K562 (cell line): ENCODE results near the gene UNC5B. TPM values are rescaled to one million over a fixed set of nuclear protein-coding genes. Genes with fewer than 3 reads are reported as not detected.
A peak's percentile ranks its signal among the peaks of the same experiment; 100 is the strongest.

Experiments
- CTCF ChIP-seq, 3 experiments: IDR thresholded peaks in 2 of 3; conservative IDR thresholded peaks in 1 of 3; 2 replicates each; pipeline ENCODE4 v1.5.1; 2011 to 2012; ENCODE audit warnings: low read length in 3 of 3, mild to moderate bottlenecking in 3 of 3, control low read depth in 2 of 3, improper control_type of control experiment in 1 of 3, inconsistent platforms in 1 of 3, low read depth in 1 of 3, mixed read lengths in 1 of 3, moderate library complexity in 1 of 3; ENCODE audit not compliant: insufficient read depth in 2 of 3
- DEAF1 ChIP-seq: fragments of 450-650 bp; formaldehyde crosslinking; IDR thresholded peaks from 2 replicates; pipeline ENCODE4 v1.4.0; 2020; ENCODE audit warnings: mild to moderate bottlenecking, moderate library complexity
- HDAC2 ChIP-seq: fragments of 450-650 bp; IDR thresholded peaks from 2 replicates; pipeline ENCODE4 v1.6.1; 2016; ENCODE audit warnings: mild to moderate bottlenecking
- HNRNPUL1 ChIP-seq: fragments of 200-400 bp; formaldehyde crosslinking; IDR thresholded peaks from 2 replicates; pipeline ENCODE4 v1.6.1; 2017; ENCODE audit warnings: low read length
- KDM4B ChIP-seq, 2 experiments: fragments of 450-650 bp in 1 of 2; sonication (generic) in 1 of 2; IDR thresholded peaks; 2 replicates each; pipeline ENCODE4 v1.6.1; 2016 to 2017; ENCODE audit warnings: borderline replicate concordance in 2 of 2, antibody characterized with exemption in 1 of 2, low read depth in 1 of 2, mild to moderate bottlenecking in 1 of 2
- MED1 ChIP-seq: sonication (generic); formaldehyde crosslinking; IDR thresholded peaks from 2 replicates; pipeline ENCODE4 v1.8.1; 2023; ENCODE audit warnings: missing genetic modification reagents, borderline replicate concordance
- MXD1 ChIP-seq: fragments of 250-450 bp; sonication (Bioruptor Pico); IDR thresholded peaks from 2 replicates; pipeline ENCODE4 v1.8.0; 2021; ENCODE audit warnings: borderline replicate concordance, mild to moderate bottlenecking, moderate library complexity; ENCODE audit not compliant: poor library complexity, severe bottlenecking
- NBN ChIP-seq: fragments of 450-650 bp; IDR thresholded peaks from 2 replicates; pipeline ENCODE4 v1.6.1; 2016; ENCODE audit warnings: low read depth, mild to moderate bottlenecking
- NEUROD1 ChIP-seq: fragments of 150-350 bp; IDR thresholded peaks from 2 replicates; pipeline ENCODE4 v1.6.1; 2014; ENCODE audit warnings: borderline replicate concordance, low read length, low read depth; ENCODE audit not compliant: partially characterized antibody
- PCBP1 ChIP-seq: fragments of 200-400 bp; formaldehyde crosslinking; IDR thresholded peaks from 2 replicates; pipeline ENCODE4 v1.6.1; 2018; ENCODE audit warnings: mild to moderate bottlenecking, low read depth, low read length; ENCODE audit not compliant: poor library complexity, severe bottlenecking
- POLR2G ChIP-seq: fragments of 200-400 bp; formaldehyde crosslinking; IDR thresholded peaks from 2 replicates; pipeline ENCODE4 v1.6.1; 2017; ENCODE audit warnings: low read depth, mild to moderate bottlenecking, antibody characterized with exemption, low read length, moderate library complexity
- TAF7 ChIP-seq: fragments of 450-650 bp; IDR thresholded peaks from 2 replicates; pipeline ENCODE4 v1.6.1; 2016; ENCODE audit warnings: missing genetic modification characterization, missing compliant biosample characterization
- THAP12 ChIP-seq: fragments of 250-450 bp; sonication (Bioruptor Pico); IDR thresholded peaks from 2 replicates; pipeline ENCODE4 v1.9.0; 2021; ENCODE audit warnings: mild to moderate bottlenecking, inconsistent platforms
- THAP7 ChIP-seq: fragments of 250-450 bp; sonication (Bioruptor Pico); IDR thresholded peaks from 2 replicates; pipeline ENCODE4 v1.5.0; 2021
- ZFX ChIP-seq: sonication (generic); formaldehyde crosslinking; IDR thresholded peaks from 2 replicates; pipeline ENCODE4 v1.8.0; 2022; ENCODE audit warnings: mild to moderate bottlenecking, missing genetic modification reagents, moderate library complexity
- ZHX1 ChIP-seq: fragments of 150-350 bp; conservative IDR thresholded peaks from 2 replicates; pipeline ENCODE4 v1.6.1; 2014; ENCODE audit warnings: low read length
- polyA plus RNA-seq, 8 experiments: library from polyadenylated mRNA; depleted of rRNA in 4 of 8; stranded (reverse) in 5 of 8; unstranded in 3 of 8; fragments of >200 nt; fragmentation: Nextera tagmentation in 2 of 8; fragmentation: Illumina TruSeq in 1 of 8; extraction: Ambion mirVana in 2 of 8; extraction: Trizol in 1 of 8; gene quantifications; 2 replicates each; pipeline versions ENCODE4 v1.2.1 to v1.2.3, GENCODE V29; 2011 to 2014; ENCODE audit warnings: inconsistent platforms in 1 of 8, missing spikeins in 1 of 8
- total RNA-seq, 7 experiments: library from RNA; depleted of rRNA in 6 of 7; stranded (reverse); fragments of >200 nt in 6 of 7; fragmentation: Illumina TruSeq in 2 of 7; extraction: Trizol in 2 of 7; gene quantifications; 2 replicates each; pipeline versions ENCODE4 v1.2.1 to v1.2.3, GENCODE V29; 2011 to 2021; ENCODE audit warnings: low replicate concordance in 1 of 7

The UNC5B gene
- total and polyA plus RNA-seq, 9 of the 15 experiments (the other 6 are each of a cell fraction or from before 2014, with no cell fraction given) = 0.10 to 8.4 (median 2.1) TPM

- TF ChIP-seq ZHX1 (no peak), HDAC2 (no peak), THAP7 (no peak), DEAF1 (CRISPR knock-in tag) (0 out of 2 replicates have a peak, but pooled peaks have one; percentile 31), POLR2G (no peak), TAF7 (tag) (no peak), HNRNPUL1 (no peak), THAP12 (CRISPR knock-in tag) (no peak), ZFX (CRISPR knock-in tag) (0 out of 2 replicates have a peak, but pooled peaks have one; percentile 8), CTCF (IDR thresholded peaks at IDR 0.05 in 2 of 3, conservative IDR thresholded peaks at IDR 0.05 in 1 of 3; ENCODE audit: insufficient read depth in 2 of 3, low read depth in 1 of 3, low read length in 3 of 3) (peak; percentile 68 to 82 (median 76)), NBN (no peak), NEUROD1 (no peak), PCBP1 (no peak), KDM4B (IDR thresholded peaks at IDR 0.05; ENCODE audit: borderline replicate concordance in 2 of 2, low read depth in 1 of 2) (no peak), MED1 (CRISPR knock-in tag) (no peak), MXD1 (CRISPR knock-in tag) (no peak)
Observed at GRCh38 chr10:71314028-71314693, 101.8 kb downstream of the UNC5B start (continued).
